ENCODE data around the gene PIP5KL1.
"Not testable (repeated sequence)": the region's sequence is repeated elsewhere in the genome, so short reads cannot be mapped to it uniquely, and the experiment has no call there.

Gene PIP5KL1

GRCh38 chr9:127885508-127886281 lies 44.9 kb downstream of the PIP5KL1 start:
- no peak for DNase-seq

GRCh38 chr9:127884976-127885490 lies 45.5 kb downstream of the PIP5KL1 start:
- no peak for DNase-seq

GRCh38 chr9:127884427-127884911 lies 46.1 kb downstream of the PIP5KL1 start:
- DNase-seq, result no peak

GRCh38 chr9:127883959-127884358 lies 46.6 kb downstream of the PIP5KL1 start:
- DNase-seq, result no peak

DNA sequence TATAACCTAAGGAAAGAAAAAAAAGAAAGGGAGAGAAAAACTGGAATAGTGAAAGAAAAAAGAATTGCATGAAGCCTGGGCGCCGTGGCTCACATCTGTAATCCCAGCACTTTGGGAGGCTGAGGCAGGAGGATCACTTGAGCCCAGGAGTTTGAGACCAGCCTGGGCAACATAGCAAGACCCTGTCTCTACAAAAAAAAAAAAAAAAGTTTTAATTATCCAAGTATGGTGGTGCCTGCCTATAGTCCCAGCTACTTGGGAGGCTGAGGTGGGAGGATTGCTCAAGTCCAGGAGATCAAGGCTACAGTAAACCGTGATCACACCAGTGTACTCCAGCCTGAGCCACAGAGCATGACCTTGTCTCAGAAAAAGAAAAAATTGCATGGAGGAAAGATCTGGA lies 48.9 kb downstream of the PIP5KL1 start:
- DNase-seq, result not testable (repeated sequence)

DNA sequence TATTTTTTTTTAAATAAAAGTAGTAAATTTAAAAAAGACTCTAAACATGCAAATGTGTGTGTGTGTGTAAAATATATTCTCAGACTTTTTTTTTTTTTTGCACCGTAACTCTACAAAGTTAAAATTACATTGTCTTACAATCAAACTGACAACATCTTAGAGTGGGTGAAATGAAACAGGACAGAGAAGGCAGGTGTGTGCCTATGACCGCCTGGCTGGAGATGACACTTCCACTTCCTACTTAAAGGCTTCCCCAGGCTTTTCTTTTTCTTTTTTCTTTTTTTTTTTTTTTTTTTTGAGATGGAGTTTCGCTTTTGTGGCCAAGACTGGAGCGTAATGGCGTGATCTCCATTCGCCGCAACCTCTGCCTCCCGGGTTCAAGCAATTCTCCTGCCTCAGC lies 50.4 kb downstream of the PIP5KL1 start:
- no peak for DNase-seq

DNA sequence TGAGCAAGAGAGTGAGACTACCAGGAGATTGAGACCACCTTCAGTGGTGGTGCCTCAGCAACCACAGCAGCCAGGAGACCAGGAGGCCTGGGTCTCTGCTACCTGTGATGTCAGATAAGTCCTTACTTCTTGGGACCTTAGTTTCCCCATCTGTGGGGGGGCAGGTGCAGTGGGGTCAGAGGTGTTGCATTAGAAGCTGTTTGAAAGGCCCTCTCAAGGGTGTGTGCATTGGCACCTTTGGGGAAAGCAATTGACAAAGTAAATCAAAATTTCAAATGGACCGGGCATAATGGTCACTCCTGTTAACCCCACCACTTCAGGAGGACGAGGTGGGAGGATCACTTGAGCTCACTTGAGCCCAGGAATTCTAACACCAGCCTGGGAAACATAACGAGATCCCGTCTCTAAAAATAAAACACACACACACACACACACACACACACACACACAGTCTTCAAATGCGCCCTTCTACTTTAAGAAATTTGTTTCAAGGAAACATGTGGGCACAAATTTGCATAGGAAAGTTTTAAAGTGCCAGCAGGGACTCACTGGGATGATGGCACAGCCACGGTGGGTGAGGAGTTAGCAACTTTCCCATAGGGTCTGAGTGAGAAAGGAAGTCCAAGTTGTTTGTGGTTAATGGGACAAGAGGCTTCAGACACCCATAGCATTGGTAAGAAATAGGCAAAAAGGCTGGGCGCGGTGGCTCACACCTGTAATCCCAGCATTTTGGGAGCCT lies 51.8 kb downstream of the PIP5KL1 start:
- no peak for DNase-seq

GRCh38 chr9:127878001-127878651 lies 52.5 kb downstream of the PIP5KL1 start:
- DNase-seq, result no peak

GRCh38 chr9:127877566-127877998 lies 53.0 kb downstream of the PIP5KL1 start, which contains the start of gene AK1:
Gene AK1, minus strand, starts transcription at chr9:127877675. Its CDS starts 3,058 bp downstream, at chr9:127874617.
- no peak for DNase-seq

DNA sequence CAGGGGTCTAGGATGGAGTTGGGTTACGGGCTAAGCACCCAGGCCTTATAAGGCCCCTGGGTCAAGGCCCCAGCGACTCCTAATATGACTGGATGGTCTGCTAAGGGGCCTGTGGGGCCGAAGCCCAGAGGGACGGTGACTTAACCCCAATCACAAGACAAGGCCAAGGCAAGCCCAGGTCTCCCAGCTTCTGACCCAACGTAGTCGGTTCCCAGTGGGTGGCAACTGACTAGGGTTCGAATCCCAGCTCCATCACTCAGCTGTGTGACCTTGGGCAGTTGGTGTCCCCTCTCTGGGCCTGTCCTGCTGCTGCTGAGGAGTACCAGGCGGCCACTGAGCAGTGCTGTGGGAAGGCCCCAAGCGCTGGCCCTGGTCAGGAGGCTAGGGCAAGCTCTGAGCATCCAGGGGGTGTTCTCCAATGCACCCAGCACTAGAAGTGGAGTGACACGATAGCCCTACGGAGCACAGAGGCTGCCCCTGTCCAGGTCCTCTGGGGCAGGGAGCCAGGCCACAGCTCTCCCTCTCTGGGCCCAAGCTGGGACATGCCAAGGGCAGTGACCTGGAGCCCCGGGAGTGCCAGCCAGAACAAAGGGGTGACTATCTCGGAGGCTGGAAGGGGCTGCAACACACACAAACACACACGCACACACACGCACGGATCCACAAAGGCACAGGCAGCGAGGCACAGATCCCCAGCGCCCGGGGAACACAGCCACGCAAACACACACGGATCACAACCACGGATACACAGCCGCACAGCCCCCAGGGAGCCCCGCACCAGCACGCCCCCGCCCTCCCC lies 53.6 kb downstream of the PIP5KL1 start:
- no peak for DNase-seq

- no peak for DNase-seq
Measured at GRCh38 chr9:127876026-127876763, 54.4 kb downstream of the PIP5KL1 start.

- DNase-seq, result no peak
Measured at GRCh38 chr9:127875306-127875966, 55.1 kb downstream of the PIP5KL1 start.

GRCh38 chr9:127874301-127875221 lies 56.0 kb downstream of the PIP5KL1 start:
- no peak for DNase-seq

- no peak for DNase-seq
Measured at GRCh38 chr9:127873886-127874285, 56.7 kb downstream of the PIP5KL1 start.

- DNase-seq, result no peak
Measured at GRCh38 chr9:127873223-127873691, 57.3 kb downstream of the PIP5KL1 start.

DNA sequence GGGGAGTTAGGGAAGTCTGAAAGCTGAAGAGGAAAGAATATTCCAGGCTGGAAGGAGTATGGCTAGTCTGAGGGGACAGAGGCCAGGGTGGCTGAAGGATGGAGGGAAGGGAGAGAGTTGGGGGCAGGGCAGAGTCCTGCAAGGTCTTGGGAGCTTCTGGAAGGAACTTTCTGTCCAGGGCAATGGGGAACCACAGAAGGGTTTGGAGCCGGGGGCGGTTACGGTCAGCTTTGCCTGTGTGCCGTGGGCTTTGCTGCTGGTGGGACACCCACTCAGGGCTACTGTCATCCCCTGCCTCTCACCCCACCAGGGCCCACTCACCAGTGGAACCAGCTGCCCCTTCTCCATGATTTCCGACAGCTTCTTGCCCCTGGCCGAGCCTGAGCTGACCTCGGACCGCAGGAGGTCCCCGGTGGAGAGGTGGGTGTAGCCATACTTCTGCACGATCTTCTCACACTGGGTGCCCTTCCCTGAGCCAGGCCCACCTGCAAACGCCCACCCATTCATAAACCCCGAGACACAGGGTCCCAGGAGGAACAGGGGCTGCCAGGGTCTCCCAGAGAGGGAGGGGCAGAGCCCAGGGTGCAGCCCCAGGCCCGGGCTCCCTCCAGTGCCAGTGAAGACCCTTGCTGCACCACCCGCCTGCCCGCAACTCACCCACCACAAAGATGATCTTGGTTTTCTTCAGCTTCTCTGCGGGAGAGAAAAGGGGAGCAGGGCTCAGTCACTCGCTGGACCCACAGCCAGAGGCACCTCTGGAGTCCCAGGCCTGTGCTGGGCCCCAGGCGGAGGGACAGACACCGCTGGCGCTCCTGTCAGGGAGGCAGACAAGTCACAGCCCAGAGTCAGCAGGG lies 58.0 kb downstream of the PIP5KL1 start:
- no peak for DNase-seq

GRCh38 chr9:127871531-127871930 lies 59.0 kb downstream of the PIP5KL1 start:
- DNase-seq, result no peak

GRCh38 chr9:127870887-127871286 lies 59.7 kb downstream of the PIP5KL1 start:
- no peak for DNase-seq

Measured in stimulated activated CD4-positive, alpha-beta T cell treated with anti-CD3 and anti-CD28 coated beads, Interleukin-2, amount 100 ng/mL, for 24 hours (primary cell).